ENCODE results near the gene EN2.
"Not testable (repeated sequence)": the region's sequence is repeated elsewhere in the genome, so short reads cannot be mapped to it uniquely, and the experiment has no call there.

EN2 gene

GRCh38 chr7:155425887-155426286 is 32.0 kb upstream of the EN2 start:
- no peak for DNase-seq (ENCODE audit: low read depth)

- no peak for DNase-seq (ENCODE audit: low read depth)
Measured at GRCh38 chr7:155426543-155427410, 31.2 kb upstream of the EN2 start.

- DNase-seq (ENCODE audit: low read depth): no peak
Measured at GRCh38 chr7:155427411-155428038, 30.4 kb upstream of the EN2 start.

GRCh38 chr7:155428171-155428834 is 29.6 kb upstream of the EN2 start:
- DNase-seq (ENCODE audit: low read depth): no peak

- DNase-seq (ENCODE audit: low read depth): no peak
Measured at GRCh38 chr7:155429651-155430050, 28.3 kb upstream of the EN2 start.

- no peak for DNase-seq (ENCODE audit: low read depth)
Measured at GRCh38 chr7:155430606-155431005, 27.3 kb upstream of the EN2 start.

- no peak for DNase-seq (ENCODE audit: low read depth)
Measured at GRCh38 chr7:155431231-155431630, 26.7 kb upstream of the EN2 start.

- no peak for DNase-seq (ENCODE audit: low read depth)
Measured at GRCh38 chr7:155431711-155432110, 26.2 kb upstream of the EN2 start.

- DNase-seq (ENCODE audit: low read depth): no peak
Measured at GRCh38 chr7:155435110-155435509, 22.8 kb upstream of the EN2 start.

GRCh38 chr7:155437836-155438235 is 20.1 kb upstream of the EN2 start:
- DNase-seq (ENCODE audit: low read depth): no peak

GRCh38 chr7:155438777-155439176 is 19.2 kb upstream of the EN2 start:
- no peak for DNase-seq (ENCODE audit: low read depth)

- no peak for DNase-seq (ENCODE audit: low read depth)
Measured at GRCh38 chr7:155439311-155440017, 18.5 kb upstream of the EN2 start.

GRCh38 chr7:155440018-155440410 is 17.9 kb upstream of the EN2 start:
- no peak for DNase-seq (ENCODE audit: low read depth)

- no peak for DNase-seq (ENCODE audit: low read depth)
Measured at GRCh38 chr7:155441856-155442255, 16.1 kb upstream of the EN2 start.

GRCh38 chr7:155444746-155445145 is 13.2 kb upstream of the EN2 start:
- no peak for DNase-seq (ENCODE audit: low read depth)

GRCh38 chr7:155445606-155446005 is 12.3 kb upstream of the EN2 start:
- not testable (repeated sequence) for DNase-seq (ENCODE audit: low read depth)

GRCh38 chr7:155447603-155448002 is 10.3 kb upstream of the EN2 start:
- DNase-seq (ENCODE audit: low read depth): no peak

- DNase-seq (ENCODE audit: low read depth): no peak
Measured at GRCh38 chr7:155448632-155449007, 9.3 kb upstream of the EN2 start.

- DNase-seq (ENCODE audit: low read depth): no peak
Measured at GRCh38 chr7:155449008-155449868, 8.7 kb upstream of the EN2 start.

GRCh38 chr7:155449869-155450557 is 7.9 kb upstream of the EN2 start:
- no peak for DNase-seq (ENCODE audit: low read depth)

GRCh38 chr7:155450558-155450969 is 7.4 kb upstream of the EN2 start:
- DNase-seq (ENCODE audit: low read depth): no peak
